OCI-LY1 (cell line): ENCODE data around the gene PLGRKT.

ENCODE experiments used
- CTCF ChIP-seq: fragments of 200-600 bp; sonication (generic), shearing (Covaris generic); IDR thresholded peaks from 2 replicates; pipeline ENCODE4 v1.5.1; 2017; ENCODE audit warnings: mild to moderate bottlenecking, antibody characterized with exemption, low read length, moderate library complexity, mixed read lengths
- EZH2 ChIP-seq: fragments of 200-600 bp; sonication (generic), shearing (Covaris generic); IDR thresholded peaks from 2 replicates; pipeline ENCODE4 v1.8.0; 2017; ENCODE audit warnings: borderline replicate concordance, mixed run types, mild to moderate bottlenecking, antibody characterized with exemption, low read length, moderate library complexity, mixed read lengths

DNA sequence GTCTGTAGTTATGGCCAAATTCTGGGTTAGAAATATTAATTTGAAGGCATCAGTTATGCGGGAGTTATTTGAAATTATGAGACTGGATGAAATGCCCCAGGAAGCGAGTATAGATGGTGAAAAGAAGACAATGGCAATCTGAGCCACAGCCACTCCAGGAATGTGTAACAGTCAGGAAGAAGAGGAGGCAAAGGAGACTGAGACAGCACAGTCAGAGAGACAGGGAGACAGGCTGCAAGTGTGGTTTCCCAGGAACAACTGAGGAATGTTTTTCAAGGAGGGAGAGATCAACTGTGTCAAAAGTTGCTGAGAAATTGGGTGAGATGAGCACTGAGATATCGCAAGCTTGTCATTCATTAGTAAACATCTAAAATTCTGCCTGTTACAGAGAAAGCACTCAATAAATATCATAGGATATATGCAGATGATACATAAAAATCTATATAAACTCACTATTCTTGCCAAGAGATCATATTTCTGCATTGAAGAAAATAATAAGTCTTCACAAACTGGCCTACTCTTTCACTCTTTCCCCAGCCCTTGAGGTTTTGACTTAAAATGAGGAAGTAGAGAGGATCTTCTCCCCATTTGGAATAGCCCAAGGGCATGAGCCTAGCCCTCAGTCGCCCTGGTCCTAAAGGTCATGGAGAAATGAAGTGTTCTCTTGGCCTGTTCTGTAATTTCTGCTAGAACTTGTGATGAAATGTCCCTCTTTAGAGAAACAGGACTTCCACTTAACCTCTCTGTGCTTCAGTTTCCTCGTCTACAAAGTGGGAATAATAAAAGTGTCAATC lies 49.5 kb downstream of the PLGRKT start:
- no peak for TF ChIP-seq EZH2
- TF ChIP-seq CTCF: no peak
